ENCODE results near the gene FANCD2OS. TPM values are rescaled to one million over a fixed set of nuclear protein-coding genes. Genes with fewer than 3 reads are reported as not detected.

Gene FANCD2OS
- total RNA-seq, 1 donor from 2014 or later, result not detected

DNA sequence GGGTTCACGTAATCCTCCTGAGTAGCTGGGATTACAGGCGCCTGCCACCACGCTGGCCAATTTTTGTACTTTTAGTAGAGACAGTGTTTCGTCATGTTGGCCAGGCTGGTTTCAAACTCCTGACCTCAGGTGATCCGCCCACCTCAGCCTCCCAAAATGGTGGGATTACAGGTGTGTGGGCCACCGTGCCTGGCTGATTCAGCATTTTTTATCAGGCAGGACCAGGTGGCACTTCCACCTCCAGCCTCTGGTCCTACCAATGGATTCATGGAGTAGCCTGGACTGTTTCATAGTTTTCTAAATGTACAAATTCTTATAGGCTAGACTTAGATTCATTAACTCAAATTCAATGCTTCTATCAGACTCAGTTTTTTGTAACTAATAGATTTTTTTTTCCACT lies 42.9 kb upstream of the FANCD2OS start:
- Mint-ChIP-seq H3K4me3 (ENCODE audit: unreplicated experiment) (no peak overlapping the region), H3K4me1 (ENCODE audit: unreplicated experiment) (no peaks in the 10 kb centered on the region), H3K27ac (ENCODE audit: unreplicated experiment) (no peak overlapping the region), H3K9me3 (ENCODE audit: unreplicated experiment) (no peaks in the 10 kb centered on the region), H3K27me3 (ENCODE audit: unreplicated experiment) (no peaks in the 10 kb centered on the region), H3K36me3 (ENCODE audit: low read depth, unreplicated experiment) (peaks cover 34% of the 10 kb centered on the region)
- no peak for DNase-seq (ENCODE audit: low spot score)
- TF ChIP-seq, protein P1, sequence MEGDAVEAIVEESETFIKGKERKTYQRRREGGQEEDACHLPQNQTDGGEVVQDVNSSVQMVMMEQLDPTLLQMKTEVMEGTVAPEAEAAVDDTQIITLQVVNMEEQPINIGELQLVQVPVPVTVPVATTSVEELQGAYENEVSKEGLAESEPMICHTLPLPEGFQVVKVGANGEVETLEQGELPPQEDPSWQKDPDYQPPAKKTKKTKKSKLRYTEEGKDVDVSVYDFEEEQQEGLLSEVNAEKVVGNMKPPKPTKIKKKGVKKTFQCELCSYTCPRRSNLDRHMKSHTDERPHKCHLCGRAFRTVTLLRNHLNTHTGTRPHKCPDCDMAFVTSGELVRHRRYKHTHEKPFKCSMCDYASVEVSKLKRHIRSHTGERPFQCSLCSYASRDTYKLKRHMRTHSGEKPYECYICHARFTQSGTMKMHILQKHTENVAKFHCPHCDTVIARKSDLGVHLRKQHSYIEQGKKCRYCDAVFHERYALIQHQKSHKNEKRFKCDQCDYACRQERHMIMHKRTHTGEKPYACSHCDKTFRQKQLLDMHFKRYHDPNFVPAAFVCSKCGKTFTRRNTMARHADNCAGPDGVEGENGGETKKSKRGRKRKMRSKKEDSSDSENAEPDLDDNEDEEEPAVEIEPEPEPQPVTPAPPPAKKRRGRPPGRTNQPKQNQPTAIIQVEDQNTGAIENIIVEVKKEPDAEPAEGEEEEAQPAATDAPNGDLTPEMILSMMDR (IDR thresholded peaks at IDR 0.05; ENCODE audit: unreplicated experiment), result no peak

- DNase-seq (ENCODE audit: low spot score), result no peak
- no peak overlapping the region for H3K27ac Mint-ChIP-seq (ENCODE audit: unreplicated experiment)
- H3K36me3 Mint-ChIP-seq (ENCODE audit: low read depth, unreplicated experiment), result peaks cover 30% of the 10 kb centered on the region
- no peaks in the 10 kb centered on the region for H3K9me3 Mint-ChIP-seq (ENCODE audit: unreplicated experiment)
- H3K27me3 Mint-ChIP-seq (ENCODE audit: unreplicated experiment), result no peaks in the 10 kb centered on the region
- peaks cover 5% of the 10 kb centered on the region for H3K4me1 Mint-ChIP-seq (ENCODE audit: unreplicated experiment)
- TF ChIP-seq, protein P1 (IDR thresholded peaks at IDR 0.05; ENCODE audit: unreplicated experiment), result no peak
- no peak overlapping the region for H3K4me3 Mint-ChIP-seq (ENCODE audit: unreplicated experiment)
Observed at GRCh38 chr3:10149226-10149625, 41.2 kb upstream of the FANCD2OS start.

DNA sequence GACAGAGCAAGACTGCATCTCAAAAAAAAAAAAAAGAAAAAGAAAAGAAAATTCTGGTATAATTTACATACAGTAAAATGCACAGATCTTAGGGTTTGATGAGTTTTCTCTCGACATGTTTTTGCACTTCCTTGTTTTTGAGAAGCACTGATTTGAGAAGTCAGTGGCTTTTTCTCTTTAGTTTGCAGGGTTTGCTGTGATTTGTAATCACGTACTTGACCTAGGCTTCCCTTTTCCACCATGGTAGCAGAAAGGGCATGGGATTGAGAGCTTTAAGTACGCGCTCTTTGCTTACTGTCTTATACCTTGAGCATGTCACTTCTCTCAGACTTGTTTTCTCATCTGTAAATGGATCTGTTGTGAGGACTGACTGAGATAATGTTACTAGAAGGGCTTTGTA lies 37.6 kb upstream of the FANCD2OS start:
- H3K4me3 Mint-ChIP-seq (ENCODE audit: unreplicated experiment), result no peak overlapping the region
- H3K9me3 Mint-ChIP-seq (ENCODE audit: unreplicated experiment), result no peaks in the 10 kb centered on the region
- TF ChIP-seq, protein P1 (IDR thresholded peaks at IDR 0.05; ENCODE audit: unreplicated experiment), result no peak
- H3K4me1 Mint-ChIP-seq (ENCODE audit: unreplicated experiment), result peaks cover 22% of the 10 kb centered on the region
- H3K36me3 Mint-ChIP-seq (ENCODE audit: low read depth, unreplicated experiment), result peaks cover 21% of the 10 kb centered on the region
- no peak overlapping the region for H3K27ac Mint-ChIP-seq (ENCODE audit: unreplicated experiment)
- peaks cover 8% of the 10 kb centered on the region for H3K27me3 Mint-ChIP-seq (ENCODE audit: unreplicated experiment)
- no peak for DNase-seq (ENCODE audit: low spot score)

- no peak for DNase-seq (ENCODE audit: low spot score)
- Mint-ChIP-seq H3K4me3 (ENCODE audit: unreplicated experiment) (peak overlapping the region; percentile 93), H3K36me3 (ENCODE audit: low read depth, unreplicated experiment) (peaks cover 10% of the 10 kb centered on the region), H3K27me3 (ENCODE audit: unreplicated experiment) (peaks cover 9% of the 10 kb centered on the region), H3K9me3 (ENCODE audit: unreplicated experiment) (no peaks in the 10 kb centered on the region), H3K4me1 (ENCODE audit: unreplicated experiment) (peaks cover 22% of the 10 kb centered on the region), H3K27ac (ENCODE audit: unreplicated experiment) (peak overlapping the region; percentile 14)
- TF ChIP-seq, protein P1 (IDR thresholded peaks at IDR 0.05; ENCODE audit: unreplicated experiment), result no peak
Observed at GRCh38 chr3:10142707-10143560, 34.9 kb upstream of the FANCD2OS start.

DNA sequence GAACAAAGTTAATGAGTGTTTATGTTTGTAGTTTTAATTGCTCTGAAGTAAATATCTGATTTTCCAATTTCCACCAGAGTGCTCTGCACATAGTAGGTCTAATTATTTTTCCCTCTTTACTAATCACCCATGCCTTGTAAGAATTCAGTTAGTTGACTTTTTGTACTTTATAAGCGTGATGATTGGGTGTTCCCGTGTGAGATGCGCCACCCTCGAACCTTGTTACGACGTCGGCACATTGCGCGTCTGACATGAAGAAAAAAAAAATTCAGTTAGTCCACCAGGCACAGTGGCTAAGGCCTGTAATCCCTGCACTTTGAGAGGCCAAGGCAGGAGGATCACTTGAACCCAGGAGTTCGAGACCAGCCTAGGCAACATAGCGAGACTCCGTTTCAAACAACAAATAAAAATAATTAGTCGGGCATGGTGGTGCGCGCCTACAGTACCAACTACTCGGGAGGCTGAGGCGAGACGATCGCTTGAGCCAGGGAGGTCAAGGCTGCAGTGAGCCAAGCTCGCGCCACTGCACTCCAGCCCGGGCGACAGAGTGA lies 33.0 kb upstream of the FANCD2OS start:
- Mint-ChIP-seq H3K36me3 (ENCODE audit: low read depth, unreplicated experiment) (peaks cover 4% of the 10 kb centered on the region), H3K4me1 (ENCODE audit: unreplicated experiment) (peaks cover 22% of the 10 kb centered on the region), H3K27ac (ENCODE audit: unreplicated experiment) (peak overlapping the region; percentile 70), H3K27me3 (ENCODE audit: unreplicated experiment) (peaks cover 9% of the 10 kb centered on the region), H3K4me3 (ENCODE audit: unreplicated experiment) (peak overlapping the region; percentile 93), H3K9me3 (ENCODE audit: unreplicated experiment) (no peaks in the 10 kb centered on the region)
- DNase-seq (ENCODE audit: low spot score), result no peak
- TF ChIP-seq, protein P1 (IDR thresholded peaks at IDR 0.05; ENCODE audit: unreplicated experiment), result no peak

Measured in endothelial cell (in vitro differentiated cells).